GDM1 (cell line): ENCODE measurements around the gene EMD.

Experiments
- DNase-seq: peaks from one replicate; lab custom pipeline; 2025; lab: John Stamatoyannopoulos, UW

EMD gene

DNA sequence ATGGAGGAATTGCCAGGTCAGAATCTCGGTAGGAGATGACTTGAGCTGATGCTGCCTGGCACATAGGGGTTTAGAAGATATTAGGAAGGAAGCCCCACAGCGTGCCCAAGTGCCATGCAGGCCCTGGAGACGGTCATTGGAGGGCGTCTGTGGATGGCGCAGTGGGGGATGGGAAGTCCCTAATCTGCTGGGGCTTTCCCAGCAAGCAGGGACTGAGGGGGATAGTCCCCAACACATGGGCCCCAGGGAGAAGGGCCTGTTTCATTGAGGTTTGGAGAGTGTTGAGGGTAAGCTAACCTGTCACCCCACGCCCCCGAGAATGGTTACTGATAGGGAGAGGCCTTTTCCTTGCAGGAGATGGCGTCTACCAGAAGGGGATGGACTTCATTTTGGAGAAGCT, 40.1 kb downstream of the EMD start:
- no peak for DNase-seq

DNA sequence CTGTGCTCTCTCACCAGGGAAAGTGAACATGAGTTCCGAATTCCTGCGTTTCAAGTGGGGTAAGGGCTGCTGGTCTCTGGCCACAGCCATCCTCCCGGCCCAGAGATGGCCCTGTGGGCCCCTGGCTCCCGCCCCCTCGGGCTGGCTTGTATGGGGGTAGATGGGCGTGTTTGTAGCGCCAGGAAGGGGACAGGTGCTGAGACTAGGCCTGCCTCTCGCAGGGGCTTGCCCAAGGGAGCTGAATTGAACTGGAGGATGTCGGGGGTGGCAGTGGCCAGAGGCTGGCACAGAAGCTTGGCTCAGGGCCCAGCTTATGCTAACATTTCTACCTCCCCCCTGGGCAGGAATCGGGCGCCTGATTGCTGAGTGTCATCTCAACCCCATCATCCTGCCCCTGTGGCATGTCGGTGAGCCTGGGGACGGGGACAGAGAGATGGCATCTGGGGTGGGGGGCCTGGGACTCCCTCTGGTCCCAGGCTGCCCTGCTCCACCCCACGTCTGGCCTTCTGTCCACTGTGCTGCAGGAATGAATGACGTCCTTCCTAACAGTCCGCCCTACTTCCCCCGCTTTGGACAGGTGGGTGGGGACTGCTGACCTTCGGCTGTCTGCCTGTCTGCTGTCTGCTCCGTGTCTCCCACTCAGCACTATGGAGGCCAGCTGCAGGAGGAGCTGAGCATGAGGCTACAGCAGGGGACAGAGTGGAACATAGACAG, 40.8 kb downstream of the EMD start:
- no peak for DNase-seq

DNA sequence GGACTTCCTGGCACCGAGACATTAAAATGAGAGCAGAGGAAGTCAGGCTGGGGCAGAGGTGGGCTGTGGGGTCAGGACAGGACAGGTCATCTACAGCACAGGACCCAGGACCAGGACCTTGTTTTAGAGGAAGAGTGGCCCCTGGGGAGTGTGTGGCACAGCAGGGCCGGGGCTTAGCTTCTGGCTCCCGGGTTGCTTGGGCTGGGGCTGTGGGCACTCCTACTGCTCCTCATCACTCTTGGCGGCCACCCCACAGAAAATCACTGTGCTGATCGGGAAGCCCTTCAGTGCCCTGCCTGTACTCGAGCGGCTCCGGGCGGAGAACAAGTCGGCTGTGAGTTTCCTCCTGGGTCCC, 41.3 kb downstream of the EMD start:
- no peak for DNase-seq

DNA sequence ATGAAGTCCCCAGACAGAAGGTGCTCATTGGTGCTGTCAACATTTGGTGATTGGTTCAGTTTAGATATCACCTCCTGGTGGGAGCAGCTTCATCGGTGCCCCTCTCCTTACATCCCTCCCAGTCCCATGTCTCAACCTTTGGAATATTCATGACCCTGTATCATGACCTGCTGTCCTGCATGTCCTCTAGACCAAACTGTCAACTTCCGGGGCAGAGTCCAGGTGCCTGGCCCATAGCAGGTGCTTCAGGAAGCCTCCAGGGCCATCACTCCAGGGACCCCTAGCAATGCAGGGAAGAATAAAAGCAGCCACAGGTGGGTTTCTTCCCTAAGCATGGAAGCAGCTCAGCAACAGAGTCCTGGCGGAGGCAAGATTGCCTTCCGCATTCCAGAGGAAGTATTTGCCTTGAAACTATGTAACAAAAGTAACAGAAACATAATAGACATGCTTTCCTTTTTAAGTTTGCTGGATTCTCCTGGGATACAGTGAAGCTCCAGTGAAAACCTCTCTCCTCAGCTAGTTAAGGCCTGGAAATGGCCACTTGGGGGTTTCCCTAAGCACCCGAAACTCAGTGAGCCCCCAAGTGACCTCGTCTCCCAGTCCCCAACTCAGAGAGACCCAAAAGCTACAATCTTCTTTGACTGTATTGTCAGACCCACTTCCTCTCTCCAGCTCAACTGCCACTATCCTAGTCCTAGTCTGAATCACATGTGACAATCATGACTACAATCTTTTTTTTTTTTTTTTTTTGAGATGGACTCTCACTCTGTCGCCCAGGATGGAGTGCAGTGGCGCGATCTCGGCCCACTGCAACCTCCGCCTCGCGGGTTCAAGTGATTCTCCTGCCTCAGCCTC, 48.0 kb downstream of the EMD start:
- DNase-seq: no peak

DNA sequence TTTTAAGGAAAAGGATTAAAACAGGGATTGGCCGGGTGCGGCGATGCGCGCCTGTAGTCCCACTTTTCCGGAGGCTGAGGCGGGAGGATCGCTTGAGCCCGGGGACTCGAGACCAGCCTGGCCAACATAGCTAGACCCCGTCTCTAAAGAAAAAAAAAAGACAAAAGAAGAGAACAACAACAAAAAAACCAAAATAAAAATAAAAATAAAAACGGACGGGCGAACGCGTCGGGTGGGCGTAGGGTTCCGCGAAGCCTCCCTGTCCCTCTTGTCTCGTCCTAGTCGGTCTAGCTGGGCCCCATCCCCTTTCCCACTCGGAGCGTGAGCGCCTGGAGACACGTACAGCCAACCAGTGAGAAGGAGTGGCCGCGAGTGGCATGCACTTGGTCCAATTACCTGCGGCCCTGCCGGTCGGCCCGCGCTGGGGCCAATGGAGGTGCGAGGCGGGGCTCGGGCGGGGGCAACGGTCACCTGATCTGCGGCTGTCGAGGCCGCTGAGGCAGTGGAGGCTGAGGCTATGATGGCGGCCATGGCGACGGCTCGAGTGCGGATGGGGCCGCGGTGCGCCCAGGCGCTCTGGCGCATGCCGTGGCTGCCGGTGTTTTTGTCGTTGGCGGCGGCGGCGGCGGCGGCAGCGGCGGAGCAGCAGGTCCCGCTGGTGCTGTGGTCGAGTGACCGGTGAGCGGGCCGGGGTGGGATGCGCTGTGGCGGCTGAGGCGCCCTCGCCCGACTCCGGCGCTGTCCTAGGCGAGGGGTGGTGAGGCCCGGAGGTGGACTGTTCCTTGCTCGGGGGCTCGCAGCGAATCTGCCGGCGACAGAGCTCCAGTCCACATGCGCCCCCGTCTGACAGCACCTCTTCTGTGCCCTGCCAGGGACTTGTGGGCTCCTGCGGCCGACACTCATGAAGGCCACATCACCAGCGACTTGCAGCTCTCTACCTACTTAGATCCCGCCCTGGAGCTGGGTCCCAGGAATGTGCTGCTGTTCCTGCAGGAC, 49.4 kb downstream of the EMD start, which contains the start of gene ATP6AP1:
Gene ATP6AP1, plus strand, starts transcription at position 502 of the 996 bp plus-strand sequence. Its CDS starts 16 bp downstream, at position 518.
- peak; percentile 90 for DNase-seq

DNA sequence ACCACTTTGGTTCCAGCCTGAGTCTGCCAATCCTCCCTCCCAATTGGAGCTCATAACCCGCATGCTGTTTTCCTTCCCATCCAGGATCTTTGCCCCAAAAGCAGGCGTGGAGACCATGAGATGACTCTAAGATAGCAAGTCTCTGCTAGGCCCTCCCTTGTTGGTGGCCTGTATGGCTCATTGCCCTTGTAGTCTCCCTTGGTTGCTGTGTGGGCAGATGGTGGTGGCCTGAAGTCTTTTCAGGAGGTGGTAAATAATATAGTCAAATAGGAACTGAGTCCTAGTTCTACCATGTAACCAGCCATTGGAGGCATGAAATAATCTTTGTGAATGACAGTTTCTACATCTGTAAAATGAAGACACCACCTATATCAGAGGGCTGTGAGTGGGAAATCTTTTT, 50.6 kb downstream of the EMD start:
- no peak for DNase-seq

DNA sequence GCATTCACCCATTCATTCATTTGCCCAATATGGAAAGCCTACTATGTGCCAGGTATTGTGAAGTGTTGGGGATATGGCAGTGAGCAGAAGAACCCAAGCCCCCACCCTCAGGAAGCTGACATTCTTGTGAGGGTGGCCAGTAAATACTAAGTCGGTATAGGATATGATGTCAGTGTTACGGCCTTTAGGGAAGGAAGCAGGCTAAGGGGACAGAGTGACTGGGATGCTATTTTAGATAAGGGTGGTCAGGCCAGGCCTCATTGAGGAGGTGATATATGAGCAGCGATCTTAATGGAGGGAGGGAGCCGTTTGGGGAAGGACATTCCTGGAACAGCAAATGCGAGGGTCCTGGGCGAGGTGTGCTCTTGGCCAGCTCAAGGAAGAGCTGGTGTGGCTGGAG, 51.4 kb downstream of the EMD start:
- DNase-seq: no peak

DNA sequence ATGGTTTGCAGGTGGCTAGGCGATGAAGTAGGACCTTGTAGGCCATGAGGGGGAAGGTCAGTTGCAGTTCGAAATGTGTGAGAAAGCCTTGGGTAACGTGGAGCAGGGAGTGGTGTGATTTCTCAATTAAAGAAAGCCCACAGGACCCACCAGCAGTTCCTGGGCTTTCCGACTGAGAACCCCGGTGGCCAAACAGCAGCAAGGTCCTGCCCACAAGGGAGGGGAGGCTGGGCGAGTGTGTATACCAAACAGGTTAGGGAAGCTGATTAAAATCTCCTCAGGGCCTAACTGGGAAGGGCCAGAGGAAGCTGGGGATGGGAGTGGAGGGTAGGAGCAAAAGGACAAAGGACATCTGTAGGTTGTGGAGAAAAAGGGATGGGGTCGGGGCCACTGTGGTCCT, 51.8 kb downstream of the EMD start:
- no peak for DNase-seq
